ENCODE measurements around the gene NAALADL2.
A peak's percentile ranks its signal among the peaks of the same experiment; 100 is the strongest.

NAALADL2 gene

GRCh38 chr3:175146258-175146657, 287.1 kb downstream of the NAALADL2 start:
- no peak overlapping the region for H2BK5ac ChIP-seq (ENCODE audit: low read depth, low read length, poor library complexity)
- H3K9me3 ChIP-seq (ENCODE audit: insufficient read depth, low read depth, low read length) = no peaks in the 10 kb centered on the region
- no peak overlapping the region for H3K23ac ChIP-seq (ENCODE audit: low read length)
- H2BK120ac ChIP-seq (ENCODE audit: insufficient read depth, low read length, poor library complexity) = no peak overlapping the region
- H3K4ac ChIP-seq (ENCODE audit: low read depth, low read length) = no peak overlapping the region
- H3K79me1 ChIP-seq (ENCODE audit: low read length) = no peaks in the 10 kb centered on the region
- H3K14ac ChIP-seq (ENCODE audit: low read length) = no peak overlapping the region
- H3K4me2 ChIP-seq (ENCODE audit: low read length) = no peak overlapping the region
- H3K36me3 ChIP-seq (ENCODE audit: control insufficient read depth in 1 of 2, insufficient read depth in 2 of 2, low read length in 2 of 2) = no peaks in the 10 kb centered on the region
- H2AK5ac ChIP-seq (ENCODE audit: low read length) = no peak overlapping the region
- no peak overlapping the region for H3K18ac ChIP-seq (ENCODE audit: low read length)
- no peak overlapping the region for H3K4me3 ChIP-seq (ENCODE audit: low read depth, low read length)
- no peak overlapping the region for H4K12ac ChIP-seq (ENCODE audit: low read depth, low read length)
- no peak overlapping the region for H3K27ac ChIP-seq (ENCODE audit: low read depth, low read length)
- whole genome bisulfite sequencing (ENCODE audit: extremely low coverage, insufficient coverage, insufficient read length) = no CpG with 5 or more reads among the region's 1 CpG
- H4K8ac ChIP-seq (ENCODE audit: low read depth, low read length) = no peak overlapping the region
- no peaks in the 10 kb centered on the region for H3K4me1 ChIP-seq (ENCODE audit: control insufficient read depth in 1 of 2, insufficient read depth in 2 of 2, low read length in 2 of 2)
- no peak overlapping the region for H2BK12ac ChIP-seq (ENCODE audit: low read length)
- no peaks in the 10 kb centered on the region for H3K27me3 ChIP-seq (ENCODE audit: insufficient read depth, low read length)
- H2AFZ ChIP-seq (ENCODE audit: insufficient read depth, low read length, poor library complexity) = no peak overlapping the region
- H3K79me2 ChIP-seq (ENCODE audit: control insufficient read depth, insufficient read depth, low read length, poor library complexity) = no peaks in the 10 kb centered on the region
- no peak overlapping the region for H3K9ac ChIP-seq (ENCODE audit: low read length)
- no peak overlapping the region for H4K91ac ChIP-seq (ENCODE audit: low read depth, low read length)
- peak in 1 of 2 donors; percentile 2 for DNase-seq

GRCh38 chr3:175149675-175150074, 290.5 kb downstream of the NAALADL2 start:
- Histone ChIP-seq H3K18ac (ENCODE audit: low read length) (no peak overlapping the region), H3K79me2 (ENCODE audit: control insufficient read depth, insufficient read depth, low read length, poor library complexity) (no peaks in the 10 kb centered on the region), H3K4ac (ENCODE audit: low read depth, low read length) (no peak overlapping the region), H3K9ac (ENCODE audit: low read length) (no peak overlapping the region), H2AK5ac (ENCODE audit: low read length) (no peak overlapping the region), H2BK12ac (ENCODE audit: low read length) (no peak overlapping the region), H3K79me1 (ENCODE audit: low read length) (no peaks in the 10 kb centered on the region), H3K4me3 (ENCODE audit: low read depth, low read length) (no peak overlapping the region), H2AFZ (ENCODE audit: insufficient read depth, low read length, poor library complexity) (no peak overlapping the region), H3K27me3 (ENCODE audit: insufficient read depth, low read length) (no peaks in the 10 kb centered on the region), H2BK120ac (ENCODE audit: insufficient read depth, low read length, poor library complexity) (no peak overlapping the region), H4K12ac (ENCODE audit: low read depth, low read length) (no peak overlapping the region), H3K4me2 (ENCODE audit: low read length) (no peak overlapping the region), H3K27ac (ENCODE audit: low read depth, low read length) (no peak overlapping the region), H4K8ac (ENCODE audit: low read depth, low read length) (no peak overlapping the region), H3K23ac (ENCODE audit: low read length) (no peak overlapping the region), H4K91ac (ENCODE audit: low read depth, low read length) (no peak overlapping the region), H3K36me3 (ENCODE audit: control insufficient read depth in 1 of 2, insufficient read depth in 2 of 2, low read length in 2 of 2) (no peaks in the 10 kb centered on the region), H3K9me3 (ENCODE audit: insufficient read depth, low read depth, low read length) (no peaks in the 10 kb centered on the region), H2BK5ac (ENCODE audit: low read depth, low read length, poor library complexity) (no peak overlapping the region), H3K4me1 (ENCODE audit: control insufficient read depth in 1 of 2, insufficient read depth in 2 of 2, low read length in 2 of 2) (peaks cover 0 to 3% of the 10 kb centered on the region in 2 experiments), H3K14ac (ENCODE audit: low read length) (no peak overlapping the region)
- no CpG with 5 or more reads among the region's 4 CpGs for WGBS (ENCODE audit: extremely low coverage, insufficient coverage, insufficient read length)
- peak; percentile 94 to 96 for DNase-seq

GRCh38 chr3:175150812-175151401, 291.8 kb downstream of the NAALADL2 start:
- no peak overlapping the region for H4K91ac ChIP-seq (ENCODE audit: low read depth, low read length)
- no peaks in the 10 kb centered on the region for H3K36me3 ChIP-seq (ENCODE audit: control insufficient read depth in 1 of 2, insufficient read depth in 2 of 2, low read length in 2 of 2)
- H2BK12ac ChIP-seq (ENCODE audit: low read length) = no peak overlapping the region
- H3K4ac ChIP-seq (ENCODE audit: low read depth, low read length) = no peak overlapping the region
- H2AK5ac ChIP-seq (ENCODE audit: low read length) = no peak overlapping the region
- no peak overlapping the region for H3K23ac ChIP-seq (ENCODE audit: low read length)
- H3K79me2 ChIP-seq (ENCODE audit: control insufficient read depth, insufficient read depth, low read length, poor library complexity) = no peaks in the 10 kb centered on the region
- no peak overlapping the region for H2BK5ac ChIP-seq (ENCODE audit: low read depth, low read length, poor library complexity)
- H3K27ac ChIP-seq (ENCODE audit: low read depth, low read length) = no peak overlapping the region
- no peaks in the 10 kb centered on the region for H3K9me3 ChIP-seq (ENCODE audit: insufficient read depth, low read depth, low read length)
- H4K12ac ChIP-seq (ENCODE audit: low read depth, low read length) = no peak overlapping the region
- no peak overlapping the region for H3K4me2 ChIP-seq (ENCODE audit: low read length)
- H3K14ac ChIP-seq (ENCODE audit: low read length) = no peak overlapping the region
- no peak overlapping the region for H4K8ac ChIP-seq (ENCODE audit: low read depth, low read length)
- H3K4me3 ChIP-seq (ENCODE audit: low read depth, low read length) = no peak overlapping the region
- peak; percentile 67 to 82 for DNase-seq
- H2AFZ ChIP-seq (ENCODE audit: insufficient read depth, low read length, poor library complexity) = no peak overlapping the region
- no peaks in the 10 kb centered on the region for H3K79me1 ChIP-seq (ENCODE audit: low read length)
- H3K9ac ChIP-seq (ENCODE audit: low read length) = no peak overlapping the region
- no CpG with 5 or more reads among the region's 4 CpGs for WGBS (ENCODE audit: extremely low coverage, insufficient coverage, insufficient read length)
- H3K18ac ChIP-seq (ENCODE audit: low read length) = no peak overlapping the region
- no peak overlapping the region for H2BK120ac ChIP-seq (ENCODE audit: insufficient read depth, low read length, poor library complexity)
- H3K4me1 ChIP-seq (ENCODE audit: control insufficient read depth in 1 of 2, insufficient read depth in 2 of 2, low read length in 2 of 2) = peaks cover 0 to 5% of the 10 kb centered on the region in 2 experiments
- no peaks in the 10 kb centered on the region for H3K27me3 ChIP-seq (ENCODE audit: insufficient read depth, low read length)

- Histone ChIP-seq H2AFZ (ENCODE audit: insufficient read depth, low read length, poor library complexity) (no peak overlapping the region), H2AK5ac (ENCODE audit: low read length) (no peak overlapping the region), H3K27me3 (ENCODE audit: insufficient read depth, low read length) (no peaks in the 10 kb centered on the region), H3K9me3 (ENCODE audit: insufficient read depth, low read depth, low read length) (no peaks in the 10 kb centered on the region), H2BK12ac (ENCODE audit: low read length) (no peak overlapping the region), H2BK120ac (ENCODE audit: insufficient read depth, low read length, poor library complexity) (no peak overlapping the region), H3K14ac (ENCODE audit: low read length) (no peak overlapping the region), H3K23ac (ENCODE audit: low read length) (no peak overlapping the region), H4K12ac (ENCODE audit: low read depth, low read length) (no peak overlapping the region), H3K9ac (ENCODE audit: low read length) (no peak overlapping the region), H3K36me3 (ENCODE audit: control insufficient read depth in 1 of 2, insufficient read depth in 2 of 2, low read length in 2 of 2) (no peaks in the 10 kb centered on the region), H3K79me2 (ENCODE audit: control insufficient read depth, insufficient read depth, low read length, poor library complexity) (no peaks in the 10 kb centered on the region), H3K4me3 (ENCODE audit: low read depth, low read length) (no peak overlapping the region), H2BK5ac (ENCODE audit: low read depth, low read length, poor library complexity) (no peak overlapping the region), H4K8ac (ENCODE audit: low read depth, low read length) (no peak overlapping the region), H3K27ac (ENCODE audit: low read depth, low read length) (no peak overlapping the region), H3K4me1 (ENCODE audit: control insufficient read depth in 1 of 2, insufficient read depth in 2 of 2, low read length in 2 of 2) (peaks cover 0 to 5% of the 10 kb centered on the region in 2 experiments), H4K91ac (ENCODE audit: low read depth, low read length) (no peak overlapping the region), H3K79me1 (ENCODE audit: low read length) (no peaks in the 10 kb centered on the region), H3K18ac (ENCODE audit: low read length) (no peak overlapping the region), H3K4ac (ENCODE audit: low read depth, low read length) (no peak overlapping the region), H3K4me2 (ENCODE audit: low read length) (no peak overlapping the region)
- DNase-seq = no peak
- WGBS (ENCODE audit: extremely low coverage, insufficient coverage, insufficient read length) = no CpG with 5 or more reads among the region's 2 CpGs
These were observed 294.5 kb downstream of the NAALADL2 start for GRCh38 chr3:175153595-175153994.

Data from trophoblast cell (in vitro differentiated cells and primary cell).